Measurements from ENCODE around the gene WDR43.

- no peak for TF ChIP-seq CTCF (IDR thresholded peaks at IDR 0.05)
- TF ChIP-seq POLR2A (IDR thresholded peaks at IDR 0.05; ENCODE audit: low read depth), result no peak
- TF ChIP-seq POLR2AphosphoS5 (IDR thresholded peaks at IDR 0.05), result no peak
- TF ChIP-seq EP300 (IDR thresholded peaks at IDR 0.05), result no peak
These were observed 11.1 kb downstream of the WDR43 start for GRCh38 chr2:28905533-28905932.
